Thyroid gland (tissue), 4 donors: ENCODE results near the gene PTH1R.

Experiments
- POLR2A ChIP-seq, 2 donors: fragments of 450-650 bp; IDR thresholded peaks; one replicate each; pipeline ENCODE4 v1.6.1; 2017; ENCODE audit warnings: antibody characterized with exemption in 2 of 2, mild to moderate bottlenecking in 2 of 2, moderate library complexity in 1 of 2
- TF ChIP-seq, protein P1 (sequence below), 6 experiments: fragments of 200-600 bp in 3 of 6; fragments of 450-650 bp in 3 of 6; sonication (generic) in 3 of 6; IDR thresholded peaks; one replicate each; pipeline ENCODE4 v1.5.1; 2016 to 2019; ENCODE audit warnings: antibody characterized with exemption in 6 of 6, mild to moderate bottlenecking in 2 of 6, inconsistent platforms in 1 of 6, moderate library complexity in 1 of 6

- TF ChIP-seq, protein P1, sequence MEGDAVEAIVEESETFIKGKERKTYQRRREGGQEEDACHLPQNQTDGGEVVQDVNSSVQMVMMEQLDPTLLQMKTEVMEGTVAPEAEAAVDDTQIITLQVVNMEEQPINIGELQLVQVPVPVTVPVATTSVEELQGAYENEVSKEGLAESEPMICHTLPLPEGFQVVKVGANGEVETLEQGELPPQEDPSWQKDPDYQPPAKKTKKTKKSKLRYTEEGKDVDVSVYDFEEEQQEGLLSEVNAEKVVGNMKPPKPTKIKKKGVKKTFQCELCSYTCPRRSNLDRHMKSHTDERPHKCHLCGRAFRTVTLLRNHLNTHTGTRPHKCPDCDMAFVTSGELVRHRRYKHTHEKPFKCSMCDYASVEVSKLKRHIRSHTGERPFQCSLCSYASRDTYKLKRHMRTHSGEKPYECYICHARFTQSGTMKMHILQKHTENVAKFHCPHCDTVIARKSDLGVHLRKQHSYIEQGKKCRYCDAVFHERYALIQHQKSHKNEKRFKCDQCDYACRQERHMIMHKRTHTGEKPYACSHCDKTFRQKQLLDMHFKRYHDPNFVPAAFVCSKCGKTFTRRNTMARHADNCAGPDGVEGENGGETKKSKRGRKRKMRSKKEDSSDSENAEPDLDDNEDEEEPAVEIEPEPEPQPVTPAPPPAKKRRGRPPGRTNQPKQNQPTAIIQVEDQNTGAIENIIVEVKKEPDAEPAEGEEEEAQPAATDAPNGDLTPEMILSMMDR (IDR thresholded peaks at IDR 0.05): no peak
- no peak for TF ChIP-seq POLR2A (IDR thresholded peaks at IDR 0.05)
Observed at GRCh38 chr3:46897829-46898320, 20.4 kb downstream of the PTH1R start.
